AG10803 (cell line): ENCODE data around the gene NBEAL2.

ENCODE experiments used
- DNase-seq: peaks from one replicate; pipeline ENCODE4 v3.0.0; 2010; ENCODE audit warnings: low read depth
- H3K4me3 ChIP-seq: 2 replicates; pipeline ENCODE4 v1.5.1; 2011; ENCODE audit warnings: mild to moderate bottlenecking, low read length, control low read depth
- CTCF ChIP-seq: conservative IDR thresholded peaks from 2 replicates; pipeline ENCODE4 v1.5.1; 2011; ENCODE audit warnings: mild to moderate bottlenecking, low read length, control low read depth, inconsistent platforms

Gene NBEAL2

GRCh38 chr3:46993292-46993691 is 13.8 kb downstream of the NBEAL2 start:
- H3K4me3 ChIP-seq = no peak overlapping the region
- no peak for DNase-seq
- TF ChIP-seq CTCF = no peak

- DNase-seq = no peak
- no peak for TF ChIP-seq CTCF
- no peak overlapping the region for H3K4me3 ChIP-seq
These were observed 14.5 kb downstream of the NBEAL2 start for GRCh38 chr3:46993986-46994385.

GRCh38 chr3:46994801-46995731 is 15.6 kb downstream of the NBEAL2 start:
- TF ChIP-seq CTCF = no peak
- no peak for DNase-seq
- H3K4me3 ChIP-seq = no peak overlapping the region

GRCh38 chr3:46995901-46996562 is 16.6 kb downstream of the NBEAL2 start:
- no peak for TF ChIP-seq CTCF
- no peak for DNase-seq
- H3K4me3 ChIP-seq = no peak overlapping the region

- DNase-seq = no peak
- H3K4me3 ChIP-seq = no peak overlapping the region
- TF ChIP-seq CTCF = no peak
These were observed 17.4 kb downstream of the NBEAL2 start for GRCh38 chr3:46996689-46997452.

- TF ChIP-seq CTCF = no peak
- H3K4me3 ChIP-seq = no peak overlapping the region
- no peak for DNase-seq
These were observed 18.1 kb downstream of the NBEAL2 start for GRCh38 chr3:46997453-46998091.
